ENCODE measurements around the gene POLR1G. TPM values are rescaled to one million over a fixed set of nuclear protein-coding genes. Genes with fewer than 3 reads are reported as not detected.
A peak's percentile ranks its signal among the peaks of the same experiment; 100 is the strongest.

Gene POLR1G
- polyA plus RNA-seq, 1 of the 3 experiments (the other 2 are of a cell fraction), result 11.9 TPM

- H2AFZ ChIP-seq (ENCODE audit: low read depth), result no peak overlapping the region
- ChIA-PET POLR2A (no interaction called here), CTCF (interaction anchor here (1.1 to 3.9 kb wide), 5 partner anchors 8 to 82 kb away, joined by 3 to 19 read pairs (median 4); no protein-coding TSS in a partner anchor)
- peak overlapping the region; percentile 88 for H3K4me2 ChIP-seq
- H3K36me3 ChIP-seq (replicated peaks in 1 of 2; ENCODE audit: control insufficient read depth in 1 of 2, insufficient read depth in 2 of 2, low read length in 1 of 2), result peaks cover 2 to 7% of the 10 kb centered on the region in 2 experiments
- H4K20me1 ChIP-seq (ENCODE audit: insufficient read depth), result no peaks in the 10 kb centered on the region
- peak overlapping the region; percentile 87 to 97; a peak in 2 of 4 replicates for H3K4me3 ChIP-seq (ENCODE audit: low read depth in 2 of 2, low read length in 1 of 2)
- H3K9ac ChIP-seq, result peak overlapping the region; percentile 21; the same call in 1 of the 2 replicates
- 88% methylated on average over 4 of the region's 4 CpGs for WGBS (ENCODE audit: low lambda C conversion rate)
- no peak overlapping the region for H3K27ac ChIP-seq (ENCODE audit: low read depth in 2 of 2, low read length in 1 of 2)
- no peak for DNase-seq
- no peaks in the 10 kb centered on the region for H3K9me3 ChIP-seq
- peaks cover 16 to 26% of the 10 kb centered on the region in 2 experiments; a peak in 3 of 4 replicates for H3K4me1 ChIP-seq (ENCODE audit: control insufficient read depth in 1 of 2, insufficient read depth in 2 of 2, low read depth in 1 of 2, low read length in 1 of 2)
- no peaks in the 10 kb centered on the region for H3K9me2 ChIP-seq
- peaks cover 81% of the 10 kb centered on the region for H3K79me2 ChIP-seq (ENCODE audit: insufficient read depth)
- peaks cover 7% of the 10 kb centered on the region for H3F3A ChIP-seq (replicated peaks; ENCODE audit: insufficient read depth)
- TF ChIP-seq RCOR1 (IDR thresholded peaks at IDR 0.05; ENCODE audit: low read length), result no peak
- no peak for TF ChIP-seq RXRA (IDR thresholded peaks at IDR 0.05; ENCODE audit: borderline replicate concordance, low read depth)
- no peak for TF ChIP-seq CTCF (IDR thresholded peaks at IDR 0.05)
- no peak for TF ChIP-seq USF1 (IDR thresholded peaks at IDR 0.05; ENCODE audit: borderline replicate concordance, low read depth)
- no peak for TF ChIP-seq CHD2 (IDR thresholded peaks at IDR 0.05; ENCODE audit: low read length, partially characterized antibody)
- H3K27me3 ChIP-seq (ENCODE audit: insufficient read depth), result no peaks in the 10 kb centered on the region
Measured at GRCh38 chr19:45403272-45403671, 3.2 kb upstream of the POLR1G start.

DNA sequence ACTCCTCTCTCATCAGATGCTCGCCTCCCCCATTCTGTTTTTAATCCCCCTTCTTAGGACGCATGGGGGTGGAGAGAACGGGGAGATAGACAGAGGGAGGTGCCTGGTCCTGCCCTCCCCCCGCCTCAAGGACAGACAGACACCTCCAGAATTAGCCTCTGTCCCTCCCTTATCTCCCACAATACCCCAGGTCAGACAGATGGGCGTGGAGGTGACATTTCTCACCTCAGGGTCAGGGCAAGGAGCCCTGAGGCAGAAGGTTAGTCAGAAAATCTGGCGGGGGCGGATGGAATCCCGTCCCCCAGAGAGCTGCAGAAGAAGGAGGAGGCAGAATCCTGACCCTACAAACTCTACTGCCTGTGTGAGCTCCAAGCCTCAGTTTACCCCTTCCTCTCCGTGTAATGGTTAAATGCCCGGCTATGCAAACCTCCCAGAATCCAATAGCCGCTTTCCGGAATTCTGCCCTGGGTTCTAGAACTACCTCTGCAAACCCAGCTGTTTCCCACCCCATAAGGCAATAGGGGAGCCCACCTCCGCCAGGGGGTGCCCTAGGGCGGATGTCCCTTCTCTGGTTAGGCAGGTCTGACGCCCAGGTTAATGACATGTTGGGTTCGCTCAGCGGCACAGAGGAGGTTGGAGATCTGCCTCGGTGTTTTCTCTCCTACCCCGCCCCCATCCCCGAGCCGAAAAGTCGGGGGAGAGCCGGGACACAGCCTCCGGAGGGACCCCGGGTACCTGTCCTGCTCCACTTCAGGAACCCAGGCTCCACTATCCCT lies 2.5 kb upstream of the POLR1G start:
- Histone ChIP-seq H3K4me2 (peak overlapping the region; percentile 88), H3K4me1 (ENCODE audit: control insufficient read depth in 1 of 2, insufficient read depth in 2 of 2, low read depth in 1 of 2, low read length in 1 of 2) (peaks cover 16 to 26% of the 10 kb centered on the region in 2 experiments; a peak in 3 of 4 replicates), H3K79me2 (ENCODE audit: insufficient read depth) (peaks cover 79% of the 10 kb centered on the region), H4K20me1 (ENCODE audit: insufficient read depth) (no peaks in the 10 kb centered on the region), H2AFZ (ENCODE audit: low read depth) (peak overlapping the region; percentile 82; the same call in 1 of the 2 replicates), H3K4me3 (ENCODE audit: low read depth in 2 of 2, low read length in 1 of 2) (peak overlapping the region; percentile 87 to 97), H3K9me2 (no peaks in the 10 kb centered on the region), H3K36me3 (replicated peaks in 1 of 2; ENCODE audit: control insufficient read depth in 1 of 2, insufficient read depth in 2 of 2, low read length in 1 of 2) (peaks cover 2 to 7% of the 10 kb centered on the region in 2 experiments), H3K9ac (peak overlapping the region; percentile 97), H3K27ac (ENCODE audit: low read depth in 2 of 2, low read length in 1 of 2) (peak overlapping the region in 1 of 2 experiments; percentile 96; a peak in 2 of 4 replicates), H3K27me3 (ENCODE audit: insufficient read depth) (no peaks in the 10 kb centered on the region), H3K9me3 (no peaks in the 10 kb centered on the region), H3F3A (replicated peaks; ENCODE audit: insufficient read depth) (peaks cover 7% of the 10 kb centered on the region)
- TF ChIP-seq FOXM1 (IDR thresholded peaks at IDR 0.05; ENCODE audit: low read depth) (no peak), MEF2A (IDR thresholded peaks at IDR 0.05; ENCODE audit: borderline replicate concordance, low read depth) (no peak), CTCF (IDR thresholded peaks at IDR 0.05) (peak; percentile 78), NRF1 (IDR thresholded peaks at IDR 0.05; ENCODE audit: low read depth, low read length) (no peak), USF1 (IDR thresholded peaks at IDR 0.05; ENCODE audit: borderline replicate concordance, low read depth) (no peak), NFIC (IDR thresholded peaks at IDR 0.05; ENCODE audit: borderline replicate concordance) (no peak), SMC3 (IDR thresholded peaks at IDR 0.05; ENCODE audit: low read depth, low read length) (peak; percentile 19; the same call in 1 of the 2 replicates)
- DNase-seq, result peak; percentile 64
- ChIA-PET POLR2A (interaction anchor here (1.2 kb wide), 1 partner anchor 65 kb away, joined by 3 read pairs; no protein-coding TSS in a partner anchor), CTCF (interaction anchor here (0.7 to 3.9 kb wide), 7 partner anchors 9 to 82 kb away, joined by 3 to 19 read pairs (median 4); partner anchors contain the start of gene ERCC2)
- 57% methylated on average over 18 of the region's 25 CpGs for WGBS (ENCODE audit: low lambda C conversion rate)
